IMR-90 (cell line): ENCODE measurements around the gene CCND1. TPM values are rescaled to one million over a fixed set of nuclear protein-coding genes. Genes with fewer than 3 reads are reported as not detected.

ENCODE experiments used
- ATAC-seq: fragments of 200-7000 bp; cut with Tn5 transposase; 2 replicates; pipeline ENCODE4 v1.9.1; 2020; ENCODE audit warnings: low read depth, mild to moderate bottlenecking, moderate library complexity
- BruUV-seq: library from RNA; stranded (reverse); fragments of 400-500 nt; replicated peaks from 2 replicates; lab custom pipeline; 2021; lab: Mats Ljungman, UMichigan
- CTCF ChIA-PET: fragments of 300-600 bp; formaldehyde crosslinking; extraction: SDS; loops from one replicate; lab custom pipeline; 2021; ENCODE audit warnings: antibody characterized with exemption; lab: Yijun Ruan, JAX
- POLR2A ChIA-PET: fragments of 300-600 bp; sonication (Branson Sonifier 250); formaldehyde crosslinking; loops from one replicate; lab custom pipeline; 2022; ENCODE audit warnings: antibody characterized with exemption; ENCODE audit not compliant: unreplicated experiment; lab: Charles Lee
- DNase-seq: peaks from one replicate; pipeline ENCODE4 v3.0.0; 2013
- H2AFZ ChIP-seq: replicated peaks from 2 replicates; pipeline ENCODE3; 2013; ENCODE audit warnings: low read length, mild to moderate bottlenecking; ENCODE audit not compliant: poor library complexity
- H2AK5ac ChIP-seq: 2 replicates; pipeline ENCODE4 v1.6.1; 2013; ENCODE audit warnings: low read depth, low read length, inconsistent platforms
- H2AK9ac ChIP-seq: replicated peaks from 2 replicates; pipeline ENCODE3; 2013; ENCODE audit warnings: mild to moderate bottlenecking, low read depth, low read length, moderate library complexity; ENCODE audit not compliant: poor library complexity
- H2BK120ac ChIP-seq: 2 replicates; pipeline ENCODE4 v1.6.1; 2013; ENCODE audit warnings: low read depth, low read length, inconsistent platforms
- H2BK15ac ChIP-seq: 3 replicates; pipeline ENCODE4 v1.6.1; 2013; ENCODE audit warnings: low read depth, low read length, inconsistent platforms
- H2BK20ac ChIP-seq: 2 replicates; pipeline ENCODE4 v1.6.1; 2013; ENCODE audit warnings: low read depth, mild to moderate bottlenecking, inconsistent platforms, low read length, moderate library complexity
- H2BK5ac ChIP-seq: 2 replicates; pipeline ENCODE4 v1.6.1; 2013; ENCODE audit warnings: mild to moderate bottlenecking, low read depth, low read length, inconsistent platforms; ENCODE audit not compliant: poor library complexity, severe bottlenecking
- H3K14ac ChIP-seq: replicated peaks from 2 replicates; pipeline ENCODE4 v1.6.1; 2013; ENCODE audit warnings: low read depth, low read length, inconsistent platforms
- H3K18ac ChIP-seq: 2 replicates; pipeline ENCODE4 v1.6.1; 2013; ENCODE audit warnings: low read depth, low read length, control low read depth
- H3K23ac ChIP-seq: 2 replicates; pipeline ENCODE4 v1.6.1; 2013; ENCODE audit warnings: low read depth, low read length, inconsistent platforms
- H3K27ac ChIP-seq: 2 replicates; pipeline ENCODE4 v1.5.1; 2013; ENCODE audit warnings: mild to moderate bottlenecking, control low read depth, low read length; ENCODE audit not compliant: insufficient read depth
- H3K27me3 ChIP-seq: 2 replicates; pipeline ENCODE4 v1.6.1; 2013; ENCODE audit warnings: low read length; ENCODE audit not compliant: control insufficient read depth, insufficient read depth
- H3K36me3 ChIP-seq: 2 replicates; pipeline ENCODE4 v1.6.1; 2013; ENCODE audit warnings: low read length, mixed read lengths; ENCODE audit not compliant: control insufficient read depth, insufficient read depth
- H3K4ac ChIP-seq: 2 replicates; pipeline ENCODE4 v1.6.1; 2013; ENCODE audit warnings: low read depth, low read length, inconsistent platforms
- H3K4me1 ChIP-seq: 2 replicates; pipeline ENCODE4 v1.6.1; 2013; ENCODE audit warnings: low read length, mixed read lengths; ENCODE audit not compliant: control insufficient read depth, insufficient read depth
- H3K4me2 ChIP-seq: 2 replicates; pipeline ENCODE4 v1.6.1; 2013; ENCODE audit warnings: low read depth, mild to moderate bottlenecking, control low read depth, low read length, moderate library complexity
- H3K4me3 ChIP-seq: 2 replicates; pipeline ENCODE4 v1.5.1; 2013; ENCODE audit warnings: low read depth, mild to moderate bottlenecking, control low read depth, low read length, moderate library complexity; ENCODE audit not compliant: insufficient read depth
- H3K56ac ChIP-seq: 2 replicates; pipeline ENCODE4 v1.6.1; 2013; ENCODE audit warnings: low read length, inconsistent platforms; ENCODE audit not compliant: insufficient read depth; ENCODE audit errors: extremely low read depth
- H3K79me1 ChIP-seq, 2 experiments: 2 replicates each; pipeline ENCODE4 v1.6.1; 2013; ENCODE audit warnings: low read length in 2 of 2, inconsistent platforms in 1 of 2, low read depth in 1 of 2
- H3K9ac ChIP-seq: 2 replicates; pipeline ENCODE4 v1.6.1; 2013; ENCODE audit warnings: low read depth, low read length, control low read depth
- H3K9me1 ChIP-seq: 2 replicates; pipeline ENCODE4 v1.6.1; 2013; ENCODE audit warnings: low read length, inconsistent platforms; ENCODE audit not compliant: insufficient read depth
- H3K9me3 ChIP-seq: 2 replicates; pipeline ENCODE4 v1.6.1; 2013; ENCODE audit warnings: low read length; ENCODE audit not compliant: control insufficient read depth, insufficient read depth
- H4K20me1 ChIP-seq: 2 replicates; pipeline ENCODE4 v1.6.1; 2013; ENCODE audit warnings: low read length, inconsistent platforms; ENCODE audit not compliant: insufficient read depth
- H4K5ac ChIP-seq: 2 replicates; pipeline ENCODE4 v1.6.1; 2013; ENCODE audit warnings: mild to moderate bottlenecking, low read depth, low read length, control low read depth
- H4K8ac ChIP-seq, 2 experiments: 2 replicates each; pipeline ENCODE4 v1.6.1; 2013; ENCODE audit warnings: low read depth in 2 of 2, low read length in 2 of 2, control low read depth in 1 of 2, inconsistent platforms in 1 of 2
- H4K91ac ChIP-seq: 2 replicates; pipeline ENCODE4 v1.6.1; 2013; ENCODE audit warnings: low read depth, low read length, inconsistent platforms; ENCODE audit not compliant: insufficient read depth
- BHLHE40 ChIP-seq: fragments of 150-350 bp; IDR thresholded peaks from 2 replicates; pipeline ENCODE4 v1.6.1; 2016; ENCODE audit warnings: mild to moderate bottlenecking, low read depth, low read length
- ELK1 ChIP-seq: fragments of 150-350 bp; IDR thresholded peaks from 2 replicates; pipeline ENCODE4 v1.6.1; 2016; ENCODE audit warnings: low read depth, mild to moderate bottlenecking, low read length, moderate library complexity, borderline replicate concordance
- FOS ChIP-seq: fragments of 150-350 bp; IDR thresholded peaks from 2 replicates; pipeline ENCODE4 v1.6.1; 2016; ENCODE audit warnings: low read depth, low read length
- MAFK ChIP-seq: IDR thresholded peaks from 2 replicates; pipeline ENCODE4 v1.6.1; 2012; ENCODE audit warnings: low read depth, low read length, improper control_type of control experiment
- NFE2L2 ChIP-seq: fragments of 150-350 bp; IDR thresholded peaks from 2 replicates; pipeline ENCODE4 v1.6.1; 2016; ENCODE audit warnings: low read depth, mild to moderate bottlenecking, low read length
- POLR2A ChIP-seq: IDR thresholded peaks from 2 replicates; pipeline ENCODE4 v1.6.1; 2012; ENCODE audit warnings: mild to moderate bottlenecking, low read depth, low read length
- RAD21 ChIP-seq: IDR thresholded peaks from 2 replicates; pipeline ENCODE4 v1.6.1; 2012; ENCODE audit warnings: low read length, improper control_type of control experiment
- RFX5 ChIP-seq: IDR thresholded peaks from 2 replicates; pipeline ENCODE4 v1.8.0; 2012; ENCODE audit warnings: low read depth, mild to moderate bottlenecking, low read length, moderate library complexity
- SMC3 ChIP-seq: fragments of 150-350 bp; IDR thresholded peaks from 2 replicates; pipeline ENCODE4 v1.6.1; 2016; ENCODE audit warnings: low read depth, mild to moderate bottlenecking, antibody characterized with exemption, low read length, moderate library complexity
- WGBS, 2 experiments: methylation state at CpG; one replicate each; pipeline versions ENCODE4 v1.1.5 to v1.1.7; 2013; ENCODE audit warnings: missing lambda C conversion rate in 2 of 2; ENCODE audit not compliant: insufficient read length in 1 of 2; ENCODE audit errors: extremely low coverage in 2 of 2; 5-methylcytosine and 5-hydroxymethylcytosine counted together
- dilution Hi-C: fragments of 300-500 bp; cut with HindIII; formaldehyde crosslinking; loops from one replicate; pipeline ENCODE4 v1.14.3; 2018; ENCODE audit warnings: low sequenced_read_pairs; ENCODE audit not compliant: unreplicated experiment
- in situ Hi-C: fragments of 300-500 bp; cut with MboI; formaldehyde crosslinking; loops from 3 replicates; pipeline ENCODE4 v1.14.3; 2019; ENCODE audit warnings: low sequenced_read_pairs, inconsistent platforms, mixed read lengths
- intact Hi-C: fragments of 100-400 bp; cut with micrococcal nuclease; formaldehyde crosslinking; loops from 2 replicates; pipeline ENCODE4 v1.10.0; 2022
- polyA plus RNA-seq, 3 experiments: library from polyadenylated mRNA; depleted of rRNA; stranded (reverse); fragments of >200 nt; gene quantifications; 2 replicates each; pipeline ENCODE4 v1.2.3, GENCODE V29; 2012; ENCODE audit warnings: low replicate concordance in 1 of 3
- total RNA-seq: library from RNA; depleted of rRNA; stranded (reverse); fragments of >200 nt; gene quantifications from 2 replicates; pipeline ENCODE4 v1.2.3, GENCODE V29; 2012
- TF ChIP-seq, protein P1 (sequence below): conservative IDR thresholded peaks from 2 replicates; pipeline ENCODE4 v1.5.1; 2012; ENCODE audit warnings: mild to moderate bottlenecking, low read depth, low read length, improper control_type of control experiment

The CCND1 gene
- total and polyA plus RNA-seq, 2 of the 4 experiments (the other 2 are of a cell fraction): 481 to 748 TPM

DNA sequence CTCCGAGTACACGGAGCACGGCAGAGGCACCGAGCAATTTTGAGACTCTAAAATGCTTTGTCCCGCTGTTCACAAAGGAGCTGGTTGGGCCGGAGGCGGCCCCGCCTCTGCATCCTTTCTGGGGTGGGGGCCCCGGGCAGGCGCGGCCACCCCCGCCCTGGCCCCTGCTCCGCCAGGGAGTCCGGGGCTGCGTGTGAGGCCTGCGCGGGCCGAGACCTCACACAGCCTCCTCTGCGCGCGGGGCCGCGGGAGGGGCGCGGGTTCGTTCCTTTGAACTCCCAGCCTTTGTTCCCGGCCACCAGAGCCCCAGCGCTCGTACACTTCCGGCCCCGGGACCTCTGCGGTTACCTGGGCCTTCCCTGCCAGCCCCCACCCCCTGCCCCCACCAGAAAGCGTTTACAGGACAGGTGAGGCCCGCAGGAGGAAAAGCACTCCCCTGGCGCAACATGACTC, 61.3 kb downstream of the CCND1 start:
- Histone ChIP-seq H3K27ac (no peak overlapping the region), H3K9me1 (no peaks in the 10 kb centered on the region), H3K14ac (no peak overlapping the region), H3K9me3 (no peaks in the 10 kb centered on the region), H2BK15ac (no peak overlapping the region), H4K20me1 (no peaks in the 10 kb centered on the region), H2BK20ac (no peak overlapping the region), H3K4me1 (peaks cover 2% of the 10 kb centered on the region), H4K8ac (no peak overlapping the region), H2AK5ac (no peak overlapping the region), H3K79me1 (no peaks in the 10 kb centered on the region), H2BK120ac (no peak overlapping the region), H3K4ac (no peak overlapping the region), H3K9ac (no peak overlapping the region), H3K23ac (no peak overlapping the region), H4K5ac (no peak overlapping the region), H3K18ac (no peak overlapping the region), H3K27me3 (peaks cover 61% of the 10 kb centered on the region), H2AFZ (no peak overlapping the region), H3K56ac (no peak overlapping the region), H2BK5ac (no peak overlapping the region), H2AK9ac (no peak overlapping the region), H3K4me2 (no peak overlapping the region), H3K36me3 (no peaks in the 10 kb centered on the region), H3K4me3 (no peak overlapping the region), H4K91ac (no peak overlapping the region)
- dilution Hi-C loops: no loop called here
- ATAC-seq (no peak), DNase-seq (no peak)
- no TSS peak for BruUV-seq
- TF ChIP-seq POLR2A: no peak
- TF ChIP-seq BHLHE40: no peak
- TF ChIP-seq NFE2L2: no peak
- TF ChIP-seq RAD21: no peak
- no peak for TF ChIP-seq MAFK
- TF ChIP-seq FOS: no peak
- no peak for TF ChIP-seq RFX5
- TF ChIP-seq, protein P1, sequence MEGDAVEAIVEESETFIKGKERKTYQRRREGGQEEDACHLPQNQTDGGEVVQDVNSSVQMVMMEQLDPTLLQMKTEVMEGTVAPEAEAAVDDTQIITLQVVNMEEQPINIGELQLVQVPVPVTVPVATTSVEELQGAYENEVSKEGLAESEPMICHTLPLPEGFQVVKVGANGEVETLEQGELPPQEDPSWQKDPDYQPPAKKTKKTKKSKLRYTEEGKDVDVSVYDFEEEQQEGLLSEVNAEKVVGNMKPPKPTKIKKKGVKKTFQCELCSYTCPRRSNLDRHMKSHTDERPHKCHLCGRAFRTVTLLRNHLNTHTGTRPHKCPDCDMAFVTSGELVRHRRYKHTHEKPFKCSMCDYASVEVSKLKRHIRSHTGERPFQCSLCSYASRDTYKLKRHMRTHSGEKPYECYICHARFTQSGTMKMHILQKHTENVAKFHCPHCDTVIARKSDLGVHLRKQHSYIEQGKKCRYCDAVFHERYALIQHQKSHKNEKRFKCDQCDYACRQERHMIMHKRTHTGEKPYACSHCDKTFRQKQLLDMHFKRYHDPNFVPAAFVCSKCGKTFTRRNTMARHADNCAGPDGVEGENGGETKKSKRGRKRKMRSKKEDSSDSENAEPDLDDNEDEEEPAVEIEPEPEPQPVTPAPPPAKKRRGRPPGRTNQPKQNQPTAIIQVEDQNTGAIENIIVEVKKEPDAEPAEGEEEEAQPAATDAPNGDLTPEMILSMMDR: no peak
- TF ChIP-seq ELK1: no peak
- TF ChIP-seq SMC3: no peak
- in situ Hi-C loops: loop anchor here (10.0 kb wide), 1 partner anchor 103 kb away; no protein-coding TSS in a partner anchor
- 0% methylated on average over 1 of the region's 35 CpGs; no CpG with 5 or more reads in 1 of the 2 experiments for WGBS, 2 experiments
- CTCF ChIA-PET: no interaction called here
- POLR2A ChIA-PET: no interaction called here
- intact Hi-C loops: loop anchor here (5.0 kb wide), 1 partner anchor 185 kb away; no protein-coding TSS in a partner anchor
